Left hindlimb (tissue), 1 donor: ENCODE measurements around the gene SKAP1.

ENCODE experiments used
- DNase-seq: peaks from one replicate; pipeline ENCODE4 v3.0.0-alpha.2; 2018

The SKAP1 gene

GRCh38 chr17:48100591-48101011 lies 329.4 kb downstream of the SKAP1 start:
- DNase-seq = peak; percentile 83

- DNase-seq = no peak
These were observed 329.9 kb downstream of the SKAP1 start for GRCh38 chr17:48100160-48100559.

- no peak for DNase-seq
These were observed 334.4 kb downstream of the SKAP1 start for GRCh38 chr17:48095611-48096010.

GRCh38 chr17:48093341-48094045 lies 336.5 kb downstream of the SKAP1 start:
- no peak for DNase-seq

- DNase-seq = no peak
These were observed 345.1 kb downstream of the SKAP1 start for GRCh38 chr17:48084932-48085331.
